ENCODE data around the gene SPINDOC.

SPINDOC gene

GRCh38 chr11:63841554-63841953 lies 28.3 kb downstream of the SPINDOC start:
- no peaks in the 10 kb centered on the region for H3K27me3 ChIP-seq (ENCODE audit: insufficient read depth, low read depth, severe bottlenecking)
- DNase-seq: no peak
- TF ChIP-seq CTCF (IDR thresholded peaks at IDR 0.05; ENCODE audit: low read depth, low read length): no peak
- H3K9me3 ChIP-seq (ENCODE audit: severe bottlenecking): no peaks in the 10 kb centered on the region
- no peak overlapping the region for H3K4me3 ChIP-seq (ENCODE audit: low read depth, low read length)
- H3K36me3 ChIP-seq: peaks cover 28% of the 10 kb centered on the region
- no peak overlapping the region for H3K27ac ChIP-seq

GRCh38 chr11:63843041-63843440 lies 29.8 kb downstream of the SPINDOC start:
- no peak for DNase-seq
- H3K4me3 ChIP-seq (ENCODE audit: low read depth, low read length): no peak overlapping the region
- H3K27me3 ChIP-seq (ENCODE audit: insufficient read depth, low read depth, severe bottlenecking): no peaks in the 10 kb centered on the region
- H3K9me3 ChIP-seq (ENCODE audit: severe bottlenecking): no peaks in the 10 kb centered on the region
- no peak for TF ChIP-seq CTCF (IDR thresholded peaks at IDR 0.05; ENCODE audit: low read depth, low read length)
- H3K27ac ChIP-seq: no peak overlapping the region
- H3K36me3 ChIP-seq: peaks cover 28% of the 10 kb centered on the region

GRCh38 chr11:63844836-63845235 lies 31.6 kb downstream of the SPINDOC start:
- TF ChIP-seq CTCF (IDR thresholded peaks at IDR 0.05; ENCODE audit: low read depth, low read length): no peak
- Histone ChIP-seq H3K4me3 (ENCODE audit: low read depth, low read length) (no peak overlapping the region), H3K9me3 (ENCODE audit: severe bottlenecking) (no peaks in the 10 kb centered on the region), H3K36me3 (peaks cover 31% of the 10 kb centered on the region), H3K27ac (no peak overlapping the region), H3K27me3 (ENCODE audit: insufficient read depth, low read depth, severe bottlenecking) (no peaks in the 10 kb centered on the region)
- DNase-seq: no peak

GRCh38 chr11:63845303-63845702 lies 32.0 kb downstream of the SPINDOC start:
- Histone ChIP-seq H3K27ac (no peak overlapping the region), H3K36me3 (peaks cover 31% of the 10 kb centered on the region), H3K4me3 (ENCODE audit: low read depth, low read length) (no peak overlapping the region), H3K9me3 (ENCODE audit: severe bottlenecking) (no peaks in the 10 kb centered on the region), H3K27me3 (ENCODE audit: insufficient read depth, low read depth, severe bottlenecking) (no peaks in the 10 kb centered on the region)
- no peak for DNase-seq
- TF ChIP-seq CTCF (IDR thresholded peaks at IDR 0.05; ENCODE audit: low read depth, low read length): no peak

DNA sequence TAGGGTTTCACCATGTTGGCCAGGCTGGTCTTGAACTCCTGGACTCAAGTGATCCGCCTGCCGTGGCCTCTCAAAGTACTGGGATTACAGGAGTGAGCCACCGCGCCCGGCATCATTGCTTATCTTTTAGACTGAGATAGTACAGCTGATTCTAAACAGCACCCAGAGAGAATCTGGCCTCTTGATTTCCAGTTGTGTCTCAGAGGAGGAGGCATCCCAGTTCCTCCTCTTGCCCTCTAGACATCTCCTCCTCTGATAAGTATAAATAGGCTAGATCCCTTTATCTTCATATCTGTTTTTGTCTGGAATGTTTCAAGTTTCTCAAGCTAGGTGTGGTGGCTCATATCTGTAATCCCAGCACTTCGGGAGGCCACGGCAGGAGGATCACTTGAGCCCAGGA lies 32.7 kb downstream of the SPINDOC start:
- H3K27ac ChIP-seq: no peak overlapping the region
- no peak for DNase-seq

More for the DNA sequence above, 32.7 kb downstream of the SPINDOC start:
- H3K36me3 ChIP-seq: peaks cover 25% of the 10 kb centered on the region
- no peak for TF ChIP-seq CTCF (IDR thresholded peaks at IDR 0.05; ENCODE audit: low read depth, low read length)
- H3K9me3 ChIP-seq (ENCODE audit: severe bottlenecking): no peaks in the 10 kb centered on the region
- no peak overlapping the region for H3K4me3 ChIP-seq (ENCODE audit: low read depth, low read length)
- H3K27me3 ChIP-seq (ENCODE audit: insufficient read depth, low read depth, severe bottlenecking): no peaks in the 10 kb centered on the region

Measured in WERI-Rb-1 (cell line).